Spleen (tissue), 11 donors: ENCODE data around the gene MED12L. TPM values are rescaled to one million over a fixed set of nuclear protein-coding genes. Genes with fewer than 3 reads are reported as not detected.

ENCODE experiments used
- DNase-seq: peaks from one replicate; pipeline ENCODE4 v3.0.0-alpha.2; 2020
- H3K27ac ChIP-seq, 8 donors: fragments of 200-600 bp; sonication (generic) in 7 of 8; 1 replicate in 4 of 8; 2 replicates in 4 of 8; pipeline versions ENCODE4 v1.5.0 to v1.8.0; 2016 to 2021; ENCODE audit warnings: inconsistent platforms in 4 of 8, mild to moderate bottlenecking in 4 of 8, moderate library complexity in 1 of 8
- H3K27me3 ChIP-seq, 7 donors: fragments of 200-600 bp; sonication (generic) in 6 of 7; replicated peaks in 1 of 7; 1 replicate in 4 of 7; 2 replicates in 3 of 7; pipeline versions ENCODE4 v1.5.0 to v1.8.0; 2016 to 2021; ENCODE audit warnings: inconsistent platforms in 3 of 7, mild to moderate bottlenecking in 1 of 7
- H3K36me3 ChIP-seq, 6 donors: fragments of 200-600 bp; sonication (generic) in 5 of 6; 1 replicate in 4 of 6; 2 replicates in 2 of 6; pipeline versions ENCODE4 v1.5.0 to v1.8.0; 2016 to 2021; ENCODE audit warnings: inconsistent platforms in 2 of 6
- H3K4me1 ChIP-seq, 6 donors: fragments of 200-600 bp; sonication (generic) in 5 of 6; 1 replicate in 3 of 6; 2 replicates in 3 of 6; pipeline versions ENCODE4 v1.5.0 to v1.8.0; 2016 to 2021; ENCODE audit warnings: inconsistent platforms in 3 of 6
- H3K4me3 ChIP-seq, 8 donors: fragments of 200-600 bp; sonication (generic) in 7 of 8; 1 replicate in 4 of 8; 2 replicates in 4 of 8; pipeline versions ENCODE4 v1.5.0 to v1.8.0; 2016 to 2021; ENCODE audit warnings: inconsistent platforms in 4 of 8, mild to moderate bottlenecking in 4 of 8, moderate library complexity in 2 of 8
- H3K9me3 ChIP-seq, 8 donors: fragments of 200-600 bp; sonication (generic) in 7 of 8; 1 replicate in 4 of 8; 2 replicates in 4 of 8; pipeline versions ENCODE4 v1.5.0 to v1.8.0; 2016 to 2021; ENCODE audit warnings: inconsistent platforms in 4 of 8
- POLR2A ChIP-seq, 3 donors: fragments of 450-650 bp; IDR thresholded peaks; one replicate each; pipeline ENCODE4 v1.5.1; 2017; ENCODE audit warnings: antibody characterized with exemption in 3 of 3, mild to moderate bottlenecking in 1 of 3
- POLR2AphosphoS5 ChIP-seq, 3 donors: sonication (generic); formaldehyde crosslinking; IDR thresholded peaks; one replicate each; pipeline ENCODE4 v1.5.1; 2017; ENCODE audit warnings: antibody characterized with exemption in 3 of 3
- WGBS, 5 donors: extraction: QIAGEN DNeasy Blood & Tissue Kit in 3 of 5; methylation state at CpG; one replicate each; pipeline versions ENCODE4 v1.1.5 to v1.1.7; 2013 to 2018; 5-methylcytosine and 5-hydroxymethylcytosine counted together
- intact Hi-C: fragments of 100-400 bp; cut with DNase I; formaldehyde crosslinking; loops from one replicate; pipeline ENCODE4 v1.15.0; 2023; ENCODE audit warnings: low total_unique reads
- polyA plus RNA-seq, 3 donors: library from polyadenylated mRNA; stranded (reverse); fragments of 200-250 nt; gene quantifications; one replicate each; pipeline ENCODE4 v1.2.1, GENCODE V29; 2013
- total RNA-seq, 7 donors: library from RNA; depleted of rRNA in 3 of 7; stranded (reverse); fragments of >200 nt in 3 of 7; fragmentation: NEBNext Ultra II Directional in 4 of 7; extraction: Animal tissue kit (Norgen Biotek cat#: 25700) in 4 of 7; gene quantifications; one replicate each; pipeline versions ENCODE4 v1.1.0 to v1.2.1, GENCODE V29; 2016 to 2021
- TF ChIP-seq, protein P1 (sequence below), 11 experiments: fragments of 200-600 bp in 7 of 11; fragments of 450-650 bp in 4 of 11; sonication (generic) in 4 of 11; IDR thresholded peaks in 8 of 11; conservative IDR thresholded peaks in 3 of 11; 1 replicate in 7 of 11; 2 replicates in 4 of 11; pipeline versions ENCODE4 v1.4.0 to v1.8.0; 2016 to 2021; ENCODE audit warnings: antibody characterized with exemption in 11 of 11, inconsistent platforms in 4 of 11, mild to moderate bottlenecking in 1 of 11
- donor health status: healthy with polysubstance abuse.
- donor health status: DM: no; HTN: no; CAD: no; lungs with moderate emphysema.
- donor health status: DM: no; HTN: no; CAD: no.
- donor health status: Bipolar disorder and iron deficiency.
- donor health status: healthy.
- donor health status: DM: no; HTN: no; CAD: no.
- donor health status: DM: yes; HTN: yes; CAD: no.

The MED12L gene
- total and polyA plus RNA-seq, 10 donors, result 0.02 to 4.5 (median 1.5) TPM

DNA sequence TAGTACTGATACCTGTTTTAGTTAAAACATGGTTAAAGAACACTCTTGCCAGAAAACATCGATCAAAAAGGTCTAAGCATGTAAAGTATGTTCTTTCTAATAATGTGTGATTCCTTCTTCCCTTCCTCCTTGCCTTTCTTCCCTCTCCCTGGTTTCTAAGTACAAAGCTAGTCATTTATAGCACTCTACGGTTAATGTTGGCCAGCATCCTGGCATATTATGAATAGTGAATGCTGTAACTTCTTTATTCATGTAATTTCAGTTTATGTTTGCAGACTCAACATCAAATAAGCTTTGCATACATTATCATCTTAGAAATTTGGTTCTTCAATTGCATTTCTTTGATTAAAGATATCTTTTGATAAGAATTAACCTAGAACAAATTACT, 272.0 kb downstream of the MED12L start:
- Histone ChIP-seq H3K27me3 (no peaks in the 10 kb centered on the region), H3K4me3 (no peak overlapping the region), H3K4me1 (peaks cover 0 to 31% (median 8%) of the 10 kb centered on the region in 6 donors), H3K27ac (peak overlapping the region in 3 of 8 donors; percentile 14 to 41 (median 27)), H3K9me3 (no peaks in the 10 kb centered on the region), H3K36me3 (no peaks in the 10 kb centered on the region)
- intact Hi-C loops, result no loop called here
- TF ChIP-seq POLR2A (IDR thresholded peaks at IDR 0.05), result no peak
- no peak for TF ChIP-seq POLR2AphosphoS5 (IDR thresholded peaks at IDR 0.05)
- TF ChIP-seq, protein P1, sequence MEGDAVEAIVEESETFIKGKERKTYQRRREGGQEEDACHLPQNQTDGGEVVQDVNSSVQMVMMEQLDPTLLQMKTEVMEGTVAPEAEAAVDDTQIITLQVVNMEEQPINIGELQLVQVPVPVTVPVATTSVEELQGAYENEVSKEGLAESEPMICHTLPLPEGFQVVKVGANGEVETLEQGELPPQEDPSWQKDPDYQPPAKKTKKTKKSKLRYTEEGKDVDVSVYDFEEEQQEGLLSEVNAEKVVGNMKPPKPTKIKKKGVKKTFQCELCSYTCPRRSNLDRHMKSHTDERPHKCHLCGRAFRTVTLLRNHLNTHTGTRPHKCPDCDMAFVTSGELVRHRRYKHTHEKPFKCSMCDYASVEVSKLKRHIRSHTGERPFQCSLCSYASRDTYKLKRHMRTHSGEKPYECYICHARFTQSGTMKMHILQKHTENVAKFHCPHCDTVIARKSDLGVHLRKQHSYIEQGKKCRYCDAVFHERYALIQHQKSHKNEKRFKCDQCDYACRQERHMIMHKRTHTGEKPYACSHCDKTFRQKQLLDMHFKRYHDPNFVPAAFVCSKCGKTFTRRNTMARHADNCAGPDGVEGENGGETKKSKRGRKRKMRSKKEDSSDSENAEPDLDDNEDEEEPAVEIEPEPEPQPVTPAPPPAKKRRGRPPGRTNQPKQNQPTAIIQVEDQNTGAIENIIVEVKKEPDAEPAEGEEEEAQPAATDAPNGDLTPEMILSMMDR (IDR thresholded peaks at IDR 0.05 in 8 of 11, conservative IDR thresholded peaks at IDR 0.05 in 3 of 11), result no peak
- 74 to 94% (median 89%) methylated on average over 2 of the region's 2 CpGs for WGBS, 5 donors
- no peak for DNase-seq

DNA sequence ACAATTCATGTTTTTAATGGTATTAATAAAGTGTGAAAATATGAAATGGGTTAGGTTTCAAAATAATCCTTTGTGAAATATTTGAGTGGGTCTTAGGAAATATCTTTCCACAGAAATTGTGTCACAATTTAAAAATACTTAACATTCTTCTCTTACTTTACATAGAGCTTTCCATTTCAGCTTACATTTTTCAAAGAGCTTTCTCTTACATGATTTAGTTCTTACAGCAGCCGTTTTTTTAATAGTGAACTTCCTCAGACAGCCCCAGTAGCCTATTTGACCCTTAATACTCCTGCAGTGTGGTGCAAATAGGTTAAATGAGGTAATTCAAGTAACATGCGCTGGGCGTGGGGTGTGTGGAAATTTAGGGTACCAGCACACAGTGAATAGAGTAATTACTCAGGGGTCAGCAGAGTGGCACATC, 277.3 kb downstream of the MED12L start:
- DNase-seq, result no peak
- Histone ChIP-seq H3K27ac (peak overlapping the region in 6 of 8 donors; percentile 31 to 76 (median 68)), H3K4me1 (peaks cover 0 to 16% (median 0%) of the 10 kb centered on the region in 6 donors), H3K36me3 (no peaks in the 10 kb centered on the region), H3K4me3 (no peak overlapping the region), H3K9me3 (no peaks in the 10 kb centered on the region), H3K27me3 (no peaks in the 10 kb centered on the region)
- intact Hi-C loops, result no loop called here
- TF ChIP-seq POLR2A (IDR thresholded peaks at IDR 0.05) (no peak), POLR2AphosphoS5 (IDR thresholded peaks at IDR 0.05) (no peak)
- TF ChIP-seq, protein P1 (IDR thresholded peaks at IDR 0.05 in 8 of 11, conservative IDR thresholded peaks at IDR 0.05 in 3 of 11), result no peak
- WGBS, 5 donors, result 35 to 63% (median 47%) methylated on average over 3 of the region's 3 CpGs

DNA sequence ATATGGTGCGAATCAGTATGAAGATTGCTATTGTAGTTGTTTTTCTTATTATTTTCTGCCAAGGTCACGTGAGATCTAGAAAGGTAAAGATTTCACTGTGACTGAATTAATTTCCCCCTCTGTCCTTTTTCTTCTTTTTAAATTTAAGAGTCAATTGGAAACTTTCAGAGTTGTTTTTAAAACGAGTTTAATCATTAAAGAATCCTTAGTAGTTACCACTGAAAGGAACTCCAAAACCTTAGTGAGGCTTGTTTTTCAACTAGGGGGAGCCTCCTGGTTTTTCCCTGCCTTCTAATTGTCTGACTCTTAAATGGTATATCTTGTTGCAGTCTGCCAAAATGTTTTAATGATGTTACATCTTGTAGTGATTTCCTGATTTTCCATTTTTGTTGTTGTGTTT, 281.5 kb downstream of the MED12L start:
- TF ChIP-seq, protein P1 (IDR thresholded peaks at IDR 0.05 in 8 of 11, conservative IDR thresholded peaks at IDR 0.05 in 3 of 11), result no peak
- no peak for TF ChIP-seq POLR2A (IDR thresholded peaks at IDR 0.05)
- no peak for TF ChIP-seq POLR2AphosphoS5 (IDR thresholded peaks at IDR 0.05)
- WGBS, 5 donors, result 72 to 81% (median 81%) methylated on average over 3 of the region's 3 CpGs

DNA sequence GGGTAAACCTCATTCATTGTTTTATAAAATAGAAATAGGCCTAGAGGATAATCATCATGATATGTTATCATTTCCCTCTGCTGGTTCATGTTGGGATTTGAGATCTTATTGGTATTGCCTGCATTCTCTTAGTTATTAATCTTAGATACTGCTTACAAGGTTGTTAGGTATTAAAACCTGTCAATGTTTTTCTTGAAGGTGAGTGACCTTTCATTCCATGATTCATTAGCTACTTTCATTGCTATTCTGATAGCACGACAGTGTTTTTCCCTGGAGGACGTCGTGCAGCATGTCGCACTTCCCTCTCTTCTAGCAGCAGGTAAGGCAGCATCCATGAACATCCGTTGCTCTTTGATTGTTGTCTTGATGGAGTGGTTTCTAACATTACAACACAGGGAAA, 282.0 kb downstream of the MED12L start:
- no peak for DNase-seq
- Histone ChIP-seq H3K4me1 (peaks cover 0 to 10% (median 0%) of the 10 kb centered on the region in 6 donors), H3K4me3 (no peak overlapping the region), H3K9me3 (no peaks in the 10 kb centered on the region), H3K36me3 (no peaks in the 10 kb centered on the region), H3K27ac (no peak overlapping the region), H3K27me3 (no peaks in the 10 kb centered on the region)
- no peak for TF ChIP-seq POLR2AphosphoS5 (IDR thresholded peaks at IDR 0.05)
- TF ChIP-seq, protein P1 (IDR thresholded peaks at IDR 0.05 in 8 of 11, conservative IDR thresholded peaks at IDR 0.05 in 3 of 11), result no peak
- TF ChIP-seq POLR2A (IDR thresholded peaks at IDR 0.05), result no peak
- 65 to 88% (median 86%) methylated on average over 5 of the region's 5 CpGs for WGBS, 5 donors
- intact Hi-C loops, result no loop called here

More for the DNA sequence above, 281.5 kb downstream of the MED12L start:
- H3K4me3 ChIP-seq, result no peak overlapping the region
- DNase-seq, result no peak
- no peak overlapping the region for H3K27ac ChIP-seq
- H3K4me1 ChIP-seq, result peaks cover 0 to 14% (median 0%) of the 10 kb centered on the region in 6 donors
- intact Hi-C loops, result no loop called here
- no peaks in the 10 kb centered on the region for H3K9me3 ChIP-seq
- H3K27me3 ChIP-seq, result no peaks in the 10 kb centered on the region
- no peaks in the 10 kb centered on the region for H3K36me3 ChIP-seq
